ENCODE data around the gene DAB2. TPM values are rescaled to one million over a fixed set of nuclear protein-coding genes. Genes with fewer than 3 reads are reported as not detected.
"Not testable (repeated sequence)": the region's sequence is repeated elsewhere in the genome, so short reads cannot be mapped to it uniquely, and the experiment has no call there.

Gene DAB2
- total RNA-seq, 2 donors from 2014 or later = 12.3 to 23.8 TPM

DNA sequence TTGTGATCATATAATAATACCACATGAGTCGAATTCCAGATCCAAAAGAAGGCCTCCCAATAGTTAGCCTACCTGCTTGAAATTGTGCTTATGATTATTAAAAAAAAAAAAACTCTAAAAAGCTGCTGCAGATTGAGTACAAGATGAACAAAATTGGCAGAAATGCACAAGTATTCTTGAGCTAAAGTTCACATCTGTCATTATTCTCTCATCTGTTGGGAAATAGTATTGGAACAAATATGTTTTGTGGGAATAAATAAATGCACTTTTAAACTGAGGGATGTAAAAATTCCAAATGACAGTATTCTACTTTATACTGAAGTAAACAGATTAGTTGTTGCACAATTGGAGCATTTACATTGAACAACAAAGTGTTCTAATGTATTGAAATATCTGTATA is 15.7 kb downstream of the DAB2 start:
- no peak for DNase-seq
- no CpG with 5 or more reads among the region's 1 CpG for WGBS, 2 experiments (ENCODE audit: insufficient coverage in 1 of 2, insufficient read length in 1 of 2)
- no peak overlapping the region for H3K4me3 Mint-ChIP-seq
- Histone ChIP-seq H3K27me3 (ENCODE audit: control insufficient read depth, insufficient read depth, low read length, poor library complexity, severe bottlenecking) (no peaks in the 10 kb centered on the region), H3K9me3 (ENCODE audit: control insufficient read depth, low read length) (no peaks in the 10 kb centered on the region), H3K27ac (ENCODE audit: low read depth, low read length) (no peak overlapping the region), H3K4me3 (ENCODE audit: low read length) (no peak overlapping the region), H3K9ac (ENCODE audit: extremely low read depth, low read length, poor library complexity, severe bottlenecking) (no peak overlapping the region), H3K36me3 (ENCODE audit: control insufficient read depth, insufficient read depth, low read length) (peaks cover 11% of the 10 kb centered on the region), H3K4me1 (ENCODE audit: control insufficient read depth, insufficient read depth, low read length) (no peaks in the 10 kb centered on the region)
- H3K36me3 Mint-ChIP-seq (ENCODE audit: low read depth) = no peaks in the 10 kb centered on the region
- H3K27ac Mint-ChIP-seq = no peak overlapping the region
- peaks cover 13% of the 10 kb centered on the region for H3K4me1 Mint-ChIP-seq
- no peaks in the 10 kb centered on the region for H3K27me3 Mint-ChIP-seq (ENCODE audit: insufficient read depth)
- H3K9me3 Mint-ChIP-seq = no peaks in the 10 kb centered on the region
- TF ChIP-seq, protein P1, sequence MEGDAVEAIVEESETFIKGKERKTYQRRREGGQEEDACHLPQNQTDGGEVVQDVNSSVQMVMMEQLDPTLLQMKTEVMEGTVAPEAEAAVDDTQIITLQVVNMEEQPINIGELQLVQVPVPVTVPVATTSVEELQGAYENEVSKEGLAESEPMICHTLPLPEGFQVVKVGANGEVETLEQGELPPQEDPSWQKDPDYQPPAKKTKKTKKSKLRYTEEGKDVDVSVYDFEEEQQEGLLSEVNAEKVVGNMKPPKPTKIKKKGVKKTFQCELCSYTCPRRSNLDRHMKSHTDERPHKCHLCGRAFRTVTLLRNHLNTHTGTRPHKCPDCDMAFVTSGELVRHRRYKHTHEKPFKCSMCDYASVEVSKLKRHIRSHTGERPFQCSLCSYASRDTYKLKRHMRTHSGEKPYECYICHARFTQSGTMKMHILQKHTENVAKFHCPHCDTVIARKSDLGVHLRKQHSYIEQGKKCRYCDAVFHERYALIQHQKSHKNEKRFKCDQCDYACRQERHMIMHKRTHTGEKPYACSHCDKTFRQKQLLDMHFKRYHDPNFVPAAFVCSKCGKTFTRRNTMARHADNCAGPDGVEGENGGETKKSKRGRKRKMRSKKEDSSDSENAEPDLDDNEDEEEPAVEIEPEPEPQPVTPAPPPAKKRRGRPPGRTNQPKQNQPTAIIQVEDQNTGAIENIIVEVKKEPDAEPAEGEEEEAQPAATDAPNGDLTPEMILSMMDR (conservative IDR thresholded peaks at IDR 0.05) = no peak

DNA sequence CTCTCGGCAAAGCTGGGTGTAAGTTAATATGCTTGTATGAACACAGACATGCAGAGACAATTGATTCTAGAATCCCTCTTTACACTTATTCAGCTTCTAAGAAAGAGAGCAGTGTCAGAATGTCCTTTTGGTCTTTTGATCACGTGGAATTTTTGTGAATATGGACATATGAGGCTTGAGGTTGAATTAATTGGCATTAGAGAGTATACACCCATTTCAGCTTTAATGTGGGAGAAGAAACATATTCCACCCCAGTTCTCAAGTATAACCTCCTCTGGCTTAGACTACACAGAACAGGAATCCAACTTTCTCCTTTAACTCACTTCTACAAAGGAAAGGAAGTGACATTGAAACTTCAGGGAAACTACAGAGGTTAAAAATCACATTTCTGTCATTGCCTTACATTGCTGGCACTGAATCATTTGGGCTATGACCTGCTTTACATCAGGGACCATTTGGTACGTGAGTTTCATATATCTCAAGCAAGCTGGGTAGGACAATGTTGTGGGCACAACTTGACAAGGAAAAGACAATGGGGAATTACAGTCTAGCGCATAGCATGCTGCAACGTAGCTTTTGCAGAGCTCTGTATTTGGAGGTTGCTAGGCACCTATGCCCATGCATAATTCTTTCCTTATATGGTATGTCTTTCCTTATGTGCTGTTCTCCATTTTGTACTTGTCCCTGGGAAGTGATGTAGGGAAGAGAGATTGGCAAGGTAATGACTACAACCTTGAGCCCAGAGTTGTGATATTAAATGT is 19.5 kb downstream of the DAB2 start:
- H3K4me1 ChIP-seq (ENCODE audit: control insufficient read depth, insufficient read depth, low read length) = no peaks in the 10 kb centered on the region
- 63 to 90% methylated on average over 1 to 5 of the region's 5 CpGs for WGBS, 2 experiments (ENCODE audit: insufficient coverage in 1 of 2, insufficient read length in 1 of 2)
- H3K27me3 ChIP-seq (ENCODE audit: control insufficient read depth, insufficient read depth, low read length, poor library complexity, severe bottlenecking) = no peaks in the 10 kb centered on the region
- H3K9me3 Mint-ChIP-seq = no peaks in the 10 kb centered on the region
- peaks cover 11% of the 10 kb centered on the region for H3K36me3 ChIP-seq (ENCODE audit: control insufficient read depth, insufficient read depth, low read length)
- no peak overlapping the region for H3K4me3 Mint-ChIP-seq
- peaks cover 11% of the 10 kb centered on the region for H3K4me1 Mint-ChIP-seq
- H3K36me3 Mint-ChIP-seq (ENCODE audit: low read depth) = no peaks in the 10 kb centered on the region
- H3K27ac Mint-ChIP-seq = no peak overlapping the region
- H3K9me3 ChIP-seq (ENCODE audit: control insufficient read depth, low read length) = no peaks in the 10 kb centered on the region
- H3K9ac ChIP-seq (ENCODE audit: extremely low read depth, low read length, poor library complexity, severe bottlenecking) = no peak overlapping the region
- TF ChIP-seq, protein P1 (conservative IDR thresholded peaks at IDR 0.05) = no peak
- no peaks in the 10 kb centered on the region for H3K27me3 Mint-ChIP-seq (ENCODE audit: insufficient read depth)
- H3K27ac ChIP-seq (ENCODE audit: low read depth, low read length) = no peak overlapping the region
- H3K4me3 ChIP-seq (ENCODE audit: low read length) = no peak overlapping the region
- no peak for DNase-seq

DNA sequence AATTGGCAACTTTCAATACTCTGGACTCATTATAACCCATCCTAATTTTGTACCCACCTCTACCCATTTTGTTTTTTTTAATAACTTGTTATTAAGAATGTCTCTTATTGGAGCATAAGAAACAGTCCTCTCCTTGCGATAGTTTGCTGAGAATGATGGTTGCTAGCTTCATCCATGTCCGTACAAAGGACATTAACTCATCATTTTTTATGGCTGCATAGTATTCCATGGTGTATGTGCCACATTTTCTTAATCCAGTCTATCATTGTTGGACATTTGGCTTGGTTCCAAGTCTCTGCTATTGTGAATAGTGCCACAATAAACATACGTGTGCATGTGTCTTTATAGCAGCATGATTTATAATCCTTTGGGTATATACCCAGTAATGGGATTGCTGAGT is 21.0 kb downstream of the DAB2 start:
- not testable (repeated sequence) for H3K9me3 Mint-ChIP-seq; H3K4me1 Mint-ChIP-seq; H3K27me3 ChIP-seq (ENCODE audit: control insufficient read depth, insufficient read depth, low read length, poor library complexity, severe bottlenecking); H3K4me1 ChIP-seq (ENCODE audit: control insufficient read depth, insufficient read depth, low read length); H3K9me3 ChIP-seq (ENCODE audit: control insufficient read depth, low read length); H3K36me3 Mint-ChIP-seq (ENCODE audit: low read depth); H3K27ac ChIP-seq (ENCODE audit: low read depth, low read length); H3K27ac Mint-ChIP-seq; H3K27me3 Mint-ChIP-seq (ENCODE audit: insufficient read depth); H3K4me3 ChIP-seq (ENCODE audit: low read length); DNase-seq; H3K4me3 Mint-ChIP-seq; H3K9ac ChIP-seq (ENCODE audit: extremely low read depth, low read length, poor library complexity, severe bottlenecking)
- 96% methylated on average over 3 of the region's 3 CpGs; no CpG with 5 or more reads in 1 of the 2 experiments for WGBS, 2 experiments (ENCODE audit: insufficient coverage in 1 of 2, insufficient read length in 1 of 2)
- peaks cover 11% of the 10 kb centered on the region for H3K36me3 ChIP-seq (ENCODE audit: control insufficient read depth, insufficient read depth, low read length)

DNA sequence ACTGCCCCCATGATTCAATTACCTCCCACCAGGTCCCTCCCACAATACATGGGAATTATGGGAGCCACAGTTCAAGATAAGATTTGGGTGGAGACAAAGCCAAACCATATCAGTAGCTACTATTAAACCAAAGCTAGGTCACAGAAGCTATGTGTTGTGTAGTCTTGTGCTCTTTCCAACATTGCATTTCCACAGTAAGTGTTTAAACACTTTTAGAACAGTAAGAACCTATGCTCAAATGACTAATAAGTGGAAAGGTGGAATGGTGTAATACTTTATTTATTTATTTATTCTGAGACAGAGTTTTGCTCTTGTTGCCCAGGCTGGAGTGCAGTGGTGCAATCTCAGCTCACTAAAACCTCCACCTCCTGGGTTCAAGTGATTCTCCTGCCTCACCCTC is 22.6 kb downstream of the DAB2 start:
- not testable (repeated sequence) for H3K9me3 Mint-ChIP-seq; DNase-seq; H3K4me1 ChIP-seq (ENCODE audit: control insufficient read depth, insufficient read depth, low read length); H3K27me3 Mint-ChIP-seq (ENCODE audit: insufficient read depth); H3K27me3 ChIP-seq (ENCODE audit: control insufficient read depth, insufficient read depth, low read length, poor library complexity, severe bottlenecking); H3K36me3 Mint-ChIP-seq (ENCODE audit: low read depth); H3K4me1 Mint-ChIP-seq; H3K36me3 ChIP-seq (ENCODE audit: control insufficient read depth, insufficient read depth, low read length); H3K27ac ChIP-seq (ENCODE audit: low read depth, low read length); H3K4me3 ChIP-seq (ENCODE audit: low read length); H3K9ac ChIP-seq (ENCODE audit: extremely low read depth, low read length, poor library complexity, severe bottlenecking); H3K27ac Mint-ChIP-seq; H3K4me3 Mint-ChIP-seq; H3K9me3 ChIP-seq (ENCODE audit: control insufficient read depth, low read length)
